ENCODE data around the gene PARD3B. TPM values are rescaled to one million over a fixed set of nuclear protein-coding genes. Genes with fewer than 3 reads are reported as not detected.
A peak's percentile ranks its signal among the peaks of the same experiment; 100 is the strongest.
"Not testable (repeated sequence)": the region's sequence is repeated elsewhere in the genome, so short reads cannot be mapped to it uniquely, and the experiment has no call there.

The PARD3B gene
- total and polyA plus RNA-seq, 2 donors (not counting 1 experiment from before 2014, with no cell fraction given) = 7.4 to 20.6 TPM

GRCh38 chr2:205218056-205218455 is 672.8 kb downstream of the PARD3B start:
- Histone ChIP-seq H3K27me3 (ENCODE audit: control insufficient read depth, insufficient read depth, low read length) (no peaks in the 10 kb centered on the region), H2AFZ (ENCODE audit: low read length) (no peak overlapping the region), H4K20me1 (ENCODE audit: control insufficient read depth, extremely low read depth, insufficient read depth, low read length) (no peaks in the 10 kb centered on the region), H3K4me3 (replicated peaks in 1 of 4; ENCODE audit: control extremely low read depth in 1 of 4, insufficient read depth in 1 of 4, low read depth in 3 of 4, low read length in 4 of 4) (no peak overlapping the region), H3K79me2 (ENCODE audit: control insufficient read depth, insufficient read depth, low read length) (no peaks in the 10 kb centered on the region), H3K4me2 (ENCODE audit: extremely low read depth, insufficient read depth, low read length) (no peak overlapping the region), H3K27ac (ENCODE audit: insufficient read depth, low read length) (no peak overlapping the region), H3K9ac (ENCODE audit: insufficient read depth, low read length) (no peak overlapping the region), H3K9me3 (ENCODE audit: control insufficient read depth, insufficient read depth, low read depth, low read length) (no peaks in the 10 kb centered on the region), H3K36me3 (ENCODE audit: control insufficient read depth, insufficient read depth, low read length) (no peaks in the 10 kb centered on the region), H3K4me1 (ENCODE audit: control insufficient read depth, extremely low read depth, insufficient read depth, low read length) (peaks cover 2% of the 10 kb centered on the region)
- TF ChIP-seq CTCF (conservative IDR thresholded peaks at IDR 0.05 in 1 of 2, IDR thresholded peaks at IDR 0.05 in 1 of 2; ENCODE audit: low read depth in 1 of 2, low read length in 2 of 2) (no peak), EZH2 (IDR thresholded peaks at IDR 0.05; ENCODE audit: low read length, missing control alignments) (no peak)
- peak; percentile 34 to 59 for DNase-seq (ENCODE audit: low read depth in 2 of 2)

GRCh38 chr2:205218816-205219215 is 673.5 kb downstream of the PARD3B start:
- H4K20me1 ChIP-seq (ENCODE audit: control insufficient read depth, extremely low read depth, insufficient read depth, low read length); H2AFZ ChIP-seq (ENCODE audit: low read length); H3K4me2 ChIP-seq (ENCODE audit: extremely low read depth, insufficient read depth, low read length); DNase-seq (ENCODE audit: low read depth in 2 of 2); H3K4me1 ChIP-seq (ENCODE audit: control insufficient read depth, extremely low read depth, insufficient read depth, low read length); H3K9ac ChIP-seq (ENCODE audit: insufficient read depth, low read length); H3K9me3 ChIP-seq (ENCODE audit: control insufficient read depth, insufficient read depth, low read depth, low read length); H3K4me3 ChIP-seq (replicated peaks in 1 of 4; ENCODE audit: control extremely low read depth in 1 of 4, insufficient read depth in 1 of 4, low read depth in 3 of 4, low read length in 4 of 4); H3K27me3 ChIP-seq (ENCODE audit: control insufficient read depth, insufficient read depth, low read length); H3K27ac ChIP-seq (ENCODE audit: insufficient read depth, low read length); H3K36me3 ChIP-seq (ENCODE audit: control insufficient read depth, insufficient read depth, low read length); H3K79me2 ChIP-seq (ENCODE audit: control insufficient read depth, insufficient read depth, low read length): not testable (repeated sequence)

DNA sequence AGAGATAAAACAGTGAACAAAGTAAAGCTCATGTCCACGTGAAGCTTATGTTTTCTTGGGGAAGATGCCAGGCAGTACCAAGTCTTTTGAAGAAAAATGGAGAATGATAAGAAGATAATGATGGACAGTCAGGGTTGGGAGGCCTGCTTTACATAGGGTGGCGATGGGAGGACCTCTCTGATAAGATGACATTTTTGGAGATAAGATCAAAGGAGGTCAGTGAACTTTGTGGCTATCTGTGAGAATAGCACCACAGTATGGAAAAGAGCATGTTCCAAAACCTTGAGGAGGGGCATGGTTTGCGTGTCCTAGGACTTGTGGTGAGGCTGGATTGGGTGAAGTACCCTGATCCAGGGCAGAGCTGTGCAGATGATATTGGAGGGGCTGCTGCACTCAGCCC is 675.3 kb downstream of the PARD3B start:
- TF ChIP-seq EZH2 (IDR thresholded peaks at IDR 0.05; ENCODE audit: low read length, missing control alignments) (no peak), CTCF (conservative IDR thresholded peaks at IDR 0.05 in 1 of 2, IDR thresholded peaks at IDR 0.05 in 1 of 2; ENCODE audit: low read depth in 1 of 2, low read length in 2 of 2) (no peak)
- Histone ChIP-seq H3K9ac (ENCODE audit: insufficient read depth, low read length) (no peak overlapping the region), H3K27ac (ENCODE audit: insufficient read depth, low read length) (no peak overlapping the region), H3K36me3 (ENCODE audit: control insufficient read depth, insufficient read depth, low read length) (no peaks in the 10 kb centered on the region), H3K27me3 (ENCODE audit: control insufficient read depth, insufficient read depth, low read length) (no peaks in the 10 kb centered on the region), H3K79me2 (ENCODE audit: control insufficient read depth, insufficient read depth, low read length) (no peaks in the 10 kb centered on the region), H3K4me1 (ENCODE audit: control insufficient read depth, extremely low read depth, insufficient read depth, low read length) (peaks cover 2% of the 10 kb centered on the region), H3K9me3 (ENCODE audit: control insufficient read depth, insufficient read depth, low read depth, low read length) (no peaks in the 10 kb centered on the region), H4K20me1 (ENCODE audit: control insufficient read depth, extremely low read depth, insufficient read depth, low read length) (no peaks in the 10 kb centered on the region), H3K4me3 (replicated peaks in 1 of 4; ENCODE audit: control extremely low read depth in 1 of 4, insufficient read depth in 1 of 4, low read depth in 3 of 4, low read length in 4 of 4) (no peak overlapping the region), H2AFZ (ENCODE audit: low read length) (no peak overlapping the region), H3K4me2 (ENCODE audit: extremely low read depth, insufficient read depth, low read length) (no peak overlapping the region)
- no peak for DNase-seq (ENCODE audit: low read depth in 2 of 2)

All from fibroblast of lung (primary cell).